HG02870 (cell line): ENCODE data around the gene WDR44.
"Not testable (repeated sequence)": the region's sequence is repeated elsewhere in the genome, so short reads cannot be mapped to it uniquely, and the experiment has no call there.

Experiments
- ATAC-seq: cut with Tn5 transposase; IDR thresholded peaks from one replicate; pipeline ENCODE4 v1.9.1; 2021; ENCODE audit warnings: mild to moderate bottlenecking, moderate library complexity; ENCODE audit not compliant: unreplicated experiment

The WDR44 gene, protein sequence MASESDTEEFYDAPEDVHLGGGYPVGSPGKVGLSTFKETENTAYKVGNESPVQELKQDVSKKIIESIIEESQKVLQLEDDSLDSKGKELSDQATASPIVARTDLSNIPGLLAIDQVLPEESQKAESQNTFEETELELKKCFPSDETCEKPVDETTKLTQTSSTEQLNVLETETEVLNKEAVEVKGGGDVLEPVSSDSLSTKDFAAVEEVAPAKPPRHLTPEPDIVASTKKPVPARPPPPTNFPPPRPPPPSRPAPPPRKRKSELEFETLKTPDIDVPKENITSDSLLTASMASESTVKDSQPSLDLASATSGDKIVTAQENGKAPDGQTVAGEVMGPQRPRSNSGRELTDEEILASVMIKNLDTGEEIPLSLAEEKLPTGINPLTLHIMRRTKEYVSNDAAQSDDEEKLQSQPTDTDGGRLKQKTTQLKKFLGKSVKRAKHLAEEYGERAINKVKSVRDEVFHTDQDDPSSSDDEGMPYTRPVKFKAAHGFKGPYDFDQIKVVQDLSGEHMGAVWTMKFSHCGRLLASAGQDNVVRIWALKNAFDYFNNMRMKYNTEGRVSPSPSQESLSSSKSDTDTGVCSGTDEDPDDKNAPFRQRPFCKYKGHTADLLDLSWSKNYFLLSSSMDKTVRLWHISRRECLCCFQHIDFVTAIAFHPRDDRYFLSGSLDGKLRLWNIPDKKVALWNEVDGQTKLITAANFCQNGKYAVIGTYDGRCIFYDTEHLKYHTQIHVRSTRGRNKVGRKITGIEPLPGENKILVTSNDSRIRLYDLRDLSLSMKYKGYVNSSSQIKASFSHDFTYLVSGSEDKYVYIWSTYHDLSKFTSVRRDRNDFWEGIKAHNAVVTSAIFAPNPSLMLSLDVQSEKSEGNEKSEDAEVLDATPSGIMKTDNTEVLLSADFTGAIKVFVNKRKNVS

GRCh38 chrX:118345464-118346257 is at the start of gene WDR44:
WDR44 (plus strand) TSS chrX:118346106; CDS start chrX:118346504, 398 bp downstream.
- ATAC-seq: peak; percentile 77

- not testable (repeated sequence) for ATAC-seq
Measured at GRCh38 chrX:118305827-118306226, 40.1 kb upstream of the WDR44 start.

GRCh38 chrX:118315529-118315928 is 30.4 kb upstream of the WDR44 start:
- ATAC-seq: no peak

DNA sequence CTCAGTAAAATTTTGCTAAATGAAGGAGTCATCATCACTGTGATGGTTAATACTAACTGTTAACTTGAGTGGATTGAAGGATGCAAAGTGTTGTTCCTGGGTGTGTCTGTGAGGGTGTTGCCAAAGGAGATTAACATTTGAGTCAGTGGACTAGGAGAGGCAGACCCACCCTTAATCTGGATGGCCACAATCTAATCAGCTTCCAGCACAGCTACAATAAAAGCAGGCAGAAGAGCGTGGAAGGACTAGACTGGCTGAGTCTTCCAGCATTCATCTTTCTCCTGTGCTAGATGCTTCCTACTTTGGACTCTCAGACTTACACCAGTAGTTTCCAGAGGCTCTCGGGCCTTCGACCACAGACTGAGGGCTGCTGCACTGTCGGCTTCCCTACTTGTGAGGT is 21.3 kb upstream of the WDR44 start:
- ATAC-seq: no peak

- ATAC-seq: no peak
Measured at GRCh38 chrX:118325453-118325852, 20.5 kb upstream of the WDR44 start.

GRCh38 chrX:118329175-118329574 is 16.7 kb upstream of the WDR44 start:
- no peak for ATAC-seq

DNA sequence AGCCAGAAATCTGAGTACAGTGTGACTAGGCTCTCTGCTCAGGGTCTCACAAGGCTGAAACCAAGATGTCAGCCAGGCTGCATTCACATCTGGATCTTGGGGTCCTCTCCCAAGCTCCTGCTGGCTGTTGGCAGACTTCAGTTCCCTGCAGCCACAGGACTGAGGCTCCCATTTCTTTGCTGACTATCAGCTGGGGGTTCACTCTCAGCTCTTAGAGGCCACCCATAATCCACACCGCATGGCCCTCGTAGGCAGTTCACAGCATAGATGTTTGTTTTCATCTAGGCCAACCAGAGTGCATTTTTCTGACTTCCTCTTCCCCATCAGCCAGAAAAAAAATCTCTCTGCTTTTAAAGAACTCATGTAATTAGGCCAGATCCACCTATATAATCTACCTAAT is 8.2 kb upstream of the WDR44 start:
- ATAC-seq: no peak

DNA sequence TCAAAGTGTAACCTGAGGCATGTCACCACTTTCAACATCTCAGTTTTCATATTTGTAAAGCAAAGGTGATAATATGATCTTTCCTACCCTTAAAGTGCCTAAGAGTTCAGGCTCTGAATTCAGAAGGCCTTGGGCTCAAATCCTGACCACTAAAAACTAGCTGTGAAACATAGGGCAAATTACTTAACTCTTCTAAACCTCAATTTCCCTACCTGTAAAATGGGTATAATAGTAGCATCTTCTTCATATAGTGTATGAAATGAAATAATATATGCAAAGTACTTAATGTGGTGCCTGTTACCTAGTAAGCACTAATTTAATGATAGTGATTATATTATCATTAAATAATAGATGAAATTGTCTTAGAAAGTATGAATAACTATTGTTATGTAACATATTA is 7.0 kb upstream of the WDR44 start:
- no peak for ATAC-seq

- ATAC-seq: peak; percentile 4
Measured at GRCh38 chrX:118345045-118345463, 852 bp upstream of the WDR44 start.

DNA sequence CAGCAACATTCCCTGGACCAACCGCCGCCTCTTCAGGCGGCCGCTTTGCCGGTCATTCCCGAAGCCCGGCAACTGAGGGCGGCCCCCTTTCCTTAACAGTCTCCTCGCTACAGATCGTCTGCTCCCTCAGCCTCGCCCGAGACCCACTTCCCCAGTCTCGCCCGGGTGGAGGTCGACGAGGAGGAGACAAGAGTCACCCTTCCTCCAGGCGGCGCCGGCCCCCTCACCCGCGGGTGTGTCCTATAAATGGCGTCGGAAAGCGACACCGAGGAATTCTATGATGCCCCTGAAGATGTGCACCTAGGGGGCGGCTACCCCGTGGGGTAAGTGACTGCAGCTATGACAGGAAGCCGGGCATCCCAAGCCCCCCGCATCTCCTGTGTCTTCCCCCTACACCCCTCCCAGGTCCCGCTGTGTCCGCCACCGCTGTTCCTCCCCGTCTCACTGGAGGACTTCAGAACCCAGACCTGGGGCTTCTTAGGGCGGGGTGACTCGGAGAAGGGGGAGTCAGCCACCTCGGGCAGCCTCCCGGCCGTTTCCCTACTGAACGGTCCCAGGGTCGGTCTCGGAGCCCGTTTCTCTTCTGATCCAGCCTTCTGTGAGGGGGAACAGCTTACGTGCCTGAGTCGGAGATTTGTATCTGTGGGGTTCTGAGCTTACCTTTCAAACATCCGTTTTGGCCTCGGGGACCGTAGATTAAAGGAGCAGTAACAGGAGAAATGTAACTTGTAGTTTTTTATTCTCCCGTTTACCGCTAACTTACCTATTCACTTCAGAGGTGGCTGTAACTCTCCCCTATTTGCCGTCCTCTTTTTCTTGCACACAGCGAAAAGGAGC is 570 bp downstream of the WDR44 start:
- peak; percentile 20 for ATAC-seq

- no peak for ATAC-seq
Measured at GRCh38 chrX:118347131-118347530, 1.2 kb downstream of the WDR44 start.

GRCh38 chrX:118347736-118348135 is 1.8 kb downstream of the WDR44 start:
- no peak for ATAC-seq

- no peak for ATAC-seq
Measured at GRCh38 chrX:118348186-118348810, 2.4 kb downstream of the WDR44 start.

DNA sequence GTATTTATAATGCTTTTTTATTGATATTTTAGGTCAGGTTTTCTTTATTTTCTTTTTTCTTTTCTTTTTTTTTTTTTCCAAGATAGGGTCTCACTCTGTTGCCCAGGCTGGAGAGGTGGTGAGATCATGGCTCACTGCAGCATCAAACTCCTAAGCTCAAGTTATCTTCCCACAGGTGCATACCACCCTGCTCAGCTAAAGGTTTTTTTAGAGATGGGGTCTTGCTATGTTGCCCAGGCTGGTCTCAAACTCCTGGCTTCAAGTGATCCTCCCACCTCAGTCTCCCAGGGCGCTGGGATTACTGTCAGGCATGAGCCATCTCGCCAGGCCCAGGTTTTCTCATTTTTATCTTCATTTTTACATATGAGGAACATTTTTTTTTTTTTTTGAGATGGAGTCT is 3.3 kb downstream of the WDR44 start:
- ATAC-seq: no peak

- no peak for ATAC-seq
Measured at GRCh38 chrX:118350221-118350620, 4.3 kb downstream of the WDR44 start.

- peak; percentile 19 for ATAC-seq
Measured at GRCh38 chrX:118350706-118351105, 4.8 kb downstream of the WDR44 start.

DNA sequence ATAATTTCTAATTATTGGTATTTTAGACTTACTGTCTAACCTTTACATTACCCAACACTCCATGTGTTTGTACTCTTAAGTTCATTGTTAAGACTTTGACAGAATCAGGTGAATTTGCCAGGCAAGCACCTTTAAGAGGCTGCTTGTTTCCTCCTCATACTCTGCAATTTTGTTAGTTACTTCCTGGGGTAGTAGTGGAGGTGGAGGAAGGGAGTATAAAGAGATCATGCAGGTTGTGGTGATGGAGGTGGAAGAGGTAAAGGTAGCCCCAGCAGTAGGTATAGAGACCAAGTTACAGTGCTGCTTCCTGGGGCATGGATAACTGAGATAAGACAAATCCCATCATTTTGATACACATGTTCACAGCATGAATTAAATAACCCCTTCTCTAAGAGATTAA is 6.7 kb downstream of the WDR44 start:
- ATAC-seq: no peak

DNA sequence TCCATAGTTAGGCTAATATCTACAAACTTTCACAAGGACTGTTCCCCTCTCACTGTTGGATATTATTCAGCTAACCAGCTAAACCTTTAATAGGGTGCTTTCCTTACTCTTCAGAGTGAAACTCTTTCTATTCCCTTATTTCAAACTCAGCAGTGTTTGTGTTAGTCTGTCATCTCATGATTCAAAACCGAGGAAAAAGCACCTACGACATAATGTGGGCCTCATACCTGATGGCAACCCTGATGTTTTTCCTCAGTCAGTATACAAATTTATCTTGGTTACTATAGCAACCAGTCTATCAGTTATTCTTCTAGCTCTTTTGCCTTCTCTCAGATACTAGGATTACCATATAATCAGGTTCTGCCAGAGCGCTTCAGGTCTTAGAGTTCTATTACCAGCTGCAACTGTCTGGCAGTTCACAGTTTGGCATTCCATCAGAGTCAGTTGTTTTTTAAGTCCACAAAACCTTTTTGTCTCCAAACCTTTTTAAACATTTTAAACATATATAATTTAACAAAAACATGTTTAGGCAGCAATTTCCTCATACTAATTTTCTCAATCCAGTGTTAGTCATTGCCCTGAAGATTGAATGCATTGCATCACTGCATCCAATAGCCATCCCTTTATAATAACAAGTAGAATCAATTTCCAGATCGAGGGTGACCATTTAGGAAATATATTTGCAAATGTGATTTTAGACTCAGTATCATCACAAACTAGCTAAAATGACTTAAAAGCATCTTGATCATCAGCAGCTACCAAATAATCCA is 7.4 kb downstream of the WDR44 start:
- ATAC-seq: peak; percentile 51
